K562 (cell line): ENCODE data around the gene RPL18A. TPM values are rescaled to one million over a fixed set of nuclear protein-coding genes. Genes with fewer than 3 reads are reported as not detected.

ENCODE experiments used
- CBX3 ChIP-seq, 2 experiments: IDR thresholded peaks; 1 replicate in 1 of 2; 2 replicates in 1 of 2; pipeline ENCODE4 v1.6.1; 2012; ENCODE audit warnings: inconsistent platforms in 2 of 2, low read length in 2 of 2, borderline replicate concordance in 1 of 2, control low read depth in 1 of 2
- FOSL1 ChIP-seq: fragments of 200-800 bp; sonication (Bioruptor generic); conservative IDR thresholded peaks from 2 replicates; pipeline ENCODE4 v1.6.1; 2016; ENCODE audit warnings: missing genetic modification characterization, missing compliant biosample characterization
- GABPB1 ChIP-seq: sonication (generic); formaldehyde crosslinking; IDR thresholded peaks from 2 replicates; pipeline ENCODE4 v1.8.0; 2022; ENCODE audit warnings: mild to moderate bottlenecking, missing genetic modification reagents
- GATAD2A ChIP-seq: fragments of 450-650 bp; IDR thresholded peaks from 2 replicates; pipeline ENCODE4 v1.6.1; 2017
- HDAC3 ChIP-seq: fragments of 450-650 bp; IDR thresholded peaks from 2 replicates; pipeline ENCODE4 v1.6.1; 2018; ENCODE audit warnings: borderline replicate concordance, mild to moderate bottlenecking, moderate library complexity; ENCODE audit not compliant: partially characterized antibody
- HMGN3 ChIP-seq: IDR thresholded peaks from 2 replicates; pipeline ENCODE4 v1.6.1; 2011; ENCODE audit warnings: borderline replicate concordance, low read depth, mild to moderate bottlenecking, mixed read lengths, low read length; ENCODE audit not compliant: insufficient read length; ENCODE audit errors: extremely low read depth
- IRF9 ChIP-seq: fragments of 450-650 bp; IDR thresholded peaks from 2 replicates; pipeline ENCODE4 v1.6.1; 2016; ENCODE audit warnings: missing biosample characterization, missing genetic modification characterization
- MED1 ChIP-seq: sonication (generic); formaldehyde crosslinking; IDR thresholded peaks from 2 replicates; pipeline ENCODE4 v1.8.1; 2023; ENCODE audit warnings: missing genetic modification reagents, borderline replicate concordance
- RCOR1 ChIP-seq, 2 experiments: IDR thresholded peaks; 2 replicates each; pipeline ENCODE4 v1.6.1; 2012; ENCODE audit warnings: low read depth in 2 of 2, low read length in 2 of 2, borderline replicate concordance in 1 of 2, improper control_type of control experiment in 1 of 2
- SIN3B ChIP-seq: fragments of 450-650 bp; IDR thresholded peaks from 2 replicates; pipeline ENCODE4 v1.6.1; 2017; ENCODE audit warnings: low read depth, mild to moderate bottlenecking, moderate library complexity
- SRSF3 ChIP-seq: fragments of 200-400 bp; formaldehyde crosslinking; IDR thresholded peaks from 2 replicates; pipeline ENCODE4 v1.6.1; 2016; ENCODE audit warnings: mild to moderate bottlenecking, low read length, moderate library complexity; ENCODE audit not compliant: insufficient read depth
- SUPT5H ChIP-seq: fragments of 450-650 bp; IDR thresholded peaks from 2 replicates; pipeline ENCODE4 v1.6.1; 2016
- TCF3 ChIP-seq: sonication (generic); formaldehyde crosslinking; IDR thresholded peaks from 2 replicates; pipeline ENCODE4 v1.4.0; 2020; ENCODE audit warnings: mild to moderate bottlenecking, missing genetic modification reagents
- ZNF134 ChIP-seq: fragments of 250-450 bp; sonication (Bioruptor Pico); conservative IDR thresholded peaks from 2 replicates; pipeline ENCODE4 v1.4.0; 2020
- ZNF431 ChIP-seq: sonication (generic); formaldehyde crosslinking; IDR thresholded peaks from 2 replicates; pipeline ENCODE4 v1.8.0; 2022; ENCODE audit warnings: mild to moderate bottlenecking, missing genetic modification reagents
- ZNF444 ChIP-seq: fragments of 250-450 bp; sonication (Bioruptor Pico); IDR thresholded peaks from 2 replicates; pipeline ENCODE4 v1.4.0; 2020; ENCODE audit warnings: mild to moderate bottlenecking, moderate library complexity
- ZNF766 ChIP-seq: fragments of 200-800 bp; sonication (Bioruptor generic); conservative IDR thresholded peaks from 2 replicates; pipeline ENCODE4 v1.6.1; 2016; ENCODE audit warnings: missing genetic modification characterization, missing compliant biosample characterization
- polyA plus RNA-seq, 8 experiments: library from polyadenylated mRNA; depleted of rRNA in 4 of 8; stranded (reverse) in 5 of 8; unstranded in 3 of 8; fragments of >200 nt; fragmentation: Nextera tagmentation in 2 of 8; fragmentation: Illumina TruSeq in 1 of 8; extraction: Ambion mirVana in 2 of 8; extraction: Trizol in 1 of 8; gene quantifications; 2 replicates each; pipeline versions ENCODE4 v1.2.1 to v1.2.3, GENCODE V29; 2011 to 2014; ENCODE audit warnings: inconsistent platforms in 1 of 8, missing spikeins in 1 of 8
- total RNA-seq, 7 experiments: library from RNA; depleted of rRNA in 6 of 7; stranded (reverse); fragments of >200 nt in 6 of 7; fragmentation: Illumina TruSeq in 2 of 7; extraction: Trizol in 2 of 7; gene quantifications; 2 replicates each; pipeline versions ENCODE4 v1.2.1 to v1.2.3, GENCODE V29; 2011 to 2021; ENCODE audit warnings: low replicate concordance in 1 of 7
- TF ChIP-seq, protein P1 (sequence below): fragments of 200-400 bp; formaldehyde crosslinking; IDR thresholded peaks from 2 replicates; pipeline ENCODE4 v1.6.1; 2017; ENCODE audit warnings: mild to moderate bottlenecking, low read depth, low read length, moderate library complexity
- TF ChIP-seq, protein P2 (sequence below): sonication (generic); formaldehyde crosslinking; IDR thresholded peaks from 2 replicates; pipeline ENCODE4 v1.8.0; 2022; ENCODE audit warnings: mild to moderate bottlenecking, missing genetic modification reagents
- TF ChIP-seq, protein P3 (sequence below), 2 experiments: fragments of 450-650 bp; conservative IDR thresholded peaks; 2 replicates each; pipeline ENCODE4 v1.6.1; 2017; ENCODE audit warnings: mild to moderate bottlenecking in 2 of 2, moderate library complexity in 2 of 2

RPL18A gene
- total and polyA plus RNA-seq, 9 of the 15 experiments (the other 6 are each of a cell fraction or from before 2014, with no cell fraction given), result 626 to 2,882 (median 1,895) TPM

DNA sequence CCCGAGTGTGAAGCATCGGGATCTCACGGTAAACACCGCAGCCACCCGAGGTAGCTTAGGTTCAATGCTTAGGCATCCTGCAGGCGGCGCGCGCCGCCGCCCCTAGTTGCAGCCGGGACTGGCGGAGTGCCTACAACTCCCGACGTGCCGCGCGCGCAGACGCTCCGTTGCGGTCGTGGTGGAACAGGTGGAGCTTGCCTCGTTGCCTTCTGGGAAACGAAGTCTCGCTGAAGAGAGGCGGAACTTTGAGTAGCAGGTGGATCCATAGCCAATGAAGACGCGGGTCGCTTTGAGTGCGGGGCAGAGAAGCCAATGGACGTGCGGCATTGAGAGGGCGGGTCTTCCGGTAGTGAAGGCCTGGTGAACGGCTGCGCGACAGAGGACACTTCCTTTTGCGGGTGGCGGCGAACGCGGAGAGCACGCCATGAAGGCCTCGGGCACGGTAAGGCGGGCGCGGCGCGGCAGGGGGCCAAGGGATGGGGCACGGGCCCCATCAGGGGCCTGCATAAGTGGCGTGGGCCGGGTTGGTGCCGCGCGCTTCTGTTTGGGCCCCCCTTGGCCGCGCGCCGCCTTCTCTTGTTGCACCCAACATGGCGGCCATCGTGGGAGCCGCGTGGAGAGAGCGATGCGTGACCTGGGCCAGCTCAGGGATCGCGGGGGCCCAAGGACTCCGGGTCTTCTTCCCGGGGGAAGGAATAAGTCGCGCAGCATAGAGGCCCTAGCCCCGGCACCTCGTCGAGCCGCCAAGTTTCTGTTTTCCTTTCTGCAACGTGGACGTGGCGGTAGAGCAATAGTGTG, at the start of gene RPL18A (continued):
- TF ChIP-seq, protein P1, sequence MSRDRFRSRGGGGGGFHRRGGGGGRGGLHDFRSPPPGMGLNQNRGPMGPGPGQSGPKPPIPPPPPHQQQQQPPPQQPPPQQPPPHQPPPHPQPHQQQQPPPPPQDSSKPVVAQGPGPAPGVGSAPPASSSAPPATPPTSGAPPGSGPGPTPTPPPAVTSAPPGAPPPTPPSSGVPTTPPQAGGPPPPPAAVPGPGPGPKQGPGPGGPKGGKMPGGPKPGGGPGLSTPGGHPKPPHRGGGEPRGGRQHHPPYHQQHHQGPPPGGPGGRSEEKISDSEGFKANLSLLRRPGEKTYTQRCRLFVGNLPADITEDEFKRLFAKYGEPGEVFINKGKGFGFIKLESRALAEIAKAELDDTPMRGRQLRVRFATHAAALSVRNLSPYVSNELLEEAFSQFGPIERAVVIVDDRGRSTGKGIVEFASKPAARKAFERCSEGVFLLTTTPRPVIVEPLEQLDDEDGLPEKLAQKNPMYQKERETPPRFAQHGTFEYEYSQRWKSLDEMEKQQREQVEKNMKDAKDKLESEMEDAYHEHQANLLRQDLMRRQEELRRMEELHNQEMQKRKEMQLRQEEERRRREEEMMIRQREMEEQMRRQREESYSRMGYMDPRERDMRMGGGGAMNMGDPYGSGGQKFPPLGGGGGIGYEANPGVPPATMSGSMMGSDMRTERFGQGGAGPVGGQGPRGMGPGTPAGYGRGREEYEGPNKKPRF, result no peak
- TF ChIP-seq MED1 (CRISPR knock-in tag) (0 out of 2 replicates have a peak, but pooled peaks have one; percentile 34), SUPT5H (peak; percentile 98), HMGN3 (peak; percentile 91), ZNF431 (peak; percentile 32; the same call in 1 of the 2 replicates), SRSF3 (0 out of 2 replicates have a peak, but pooled peaks have one; percentile 31), TCF3 (CRISPR knock-in tag) (peak; percentile 16; the same call in 1 of the 2 replicates), RCOR1 (IDR thresholded peaks at IDR 0.05; ENCODE audit: borderline replicate concordance in 1 of 2, low read depth in 2 of 2, low read length in 2 of 2) (peak in 1 of 2 experiments; percentile 54; a peak in 1 of 4 replicates), CBX3 (IDR thresholded peaks at IDR 0.05; ENCODE audit: borderline replicate concordance in 1 of 2, low read length in 2 of 2) (no peak; a peak in 1 of 3 replicates), ZNF766 (no peak; the same call in 1 of the 2 replicates), GABPB1 (peak; percentile 99), SIN3B (peak; percentile 83), ZNF134 (CRISPR knock-in tag) (no peak), HDAC3 (no peak), IRF9 (tag) (no peak), GATAD2A (no peak), ZNF444 (CRISPR knock-in tag) (peak; percentile 12; the same call in 1 of the 2 replicates), FOSL1 (tag) (no peak)
- TF ChIP-seq, protein P2, sequence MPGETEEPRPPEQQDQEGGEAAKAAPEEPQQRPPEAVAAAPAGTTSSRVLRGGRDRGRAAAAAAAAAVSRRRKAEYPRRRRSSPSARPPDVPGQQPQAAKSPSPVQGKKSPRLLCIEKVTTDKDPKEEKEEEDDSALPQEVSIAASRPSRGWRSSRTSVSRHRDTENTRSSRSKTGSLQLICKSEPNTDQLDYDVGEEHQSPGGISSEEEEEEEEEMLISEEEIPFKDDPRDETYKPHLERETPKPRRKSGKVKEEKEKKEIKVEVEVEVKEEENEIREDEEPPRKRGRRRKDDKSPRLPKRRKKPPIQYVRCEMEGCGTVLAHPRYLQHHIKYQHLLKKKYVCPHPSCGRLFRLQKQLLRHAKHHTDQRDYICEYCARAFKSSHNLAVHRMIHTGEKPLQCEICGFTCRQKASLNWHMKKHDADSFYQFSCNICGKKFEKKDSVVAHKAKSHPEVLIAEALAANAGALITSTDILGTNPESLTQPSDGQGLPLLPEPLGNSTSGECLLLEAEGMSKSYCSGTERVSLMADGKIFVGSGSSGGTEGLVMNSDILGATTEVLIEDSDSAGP (CRISPR knock-in tag), result no peak
- TF ChIP-seq, protein P3, sequence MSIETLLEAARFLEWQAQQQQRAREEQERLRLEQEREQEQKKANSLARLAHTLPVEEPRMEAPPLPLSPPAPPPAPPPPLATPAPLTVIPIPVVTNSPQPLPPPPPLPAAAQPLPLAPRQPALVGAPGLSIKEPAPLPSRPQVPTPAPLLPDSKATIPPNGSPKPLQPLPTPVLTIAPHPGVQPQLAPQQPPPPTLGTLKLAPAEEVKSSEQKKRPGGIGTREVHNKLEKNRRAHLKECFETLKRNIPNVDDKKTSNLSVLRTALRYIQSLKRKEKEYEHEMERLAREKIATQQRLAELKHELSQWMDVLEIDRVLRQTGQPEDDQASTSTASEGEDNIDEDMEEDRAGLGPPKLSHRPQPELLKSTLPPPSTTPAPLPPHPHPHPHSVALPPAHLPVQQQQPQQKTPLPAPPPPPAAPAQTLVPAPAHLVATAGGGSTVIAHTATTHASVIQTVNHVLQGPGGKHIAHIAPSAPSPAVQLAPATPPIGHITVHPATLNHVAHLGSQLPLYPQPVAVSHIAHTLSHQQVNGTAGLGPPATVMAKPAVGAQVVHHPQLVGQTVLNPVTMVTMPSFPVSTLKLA (conservative IDR thresholded peaks at IDR 0.05), result peak; percentile 77 to 90
